Neural cell (in vitro differentiated cells): ENCODE results near the gene SERGEF. TPM values are rescaled to one million over a fixed set of nuclear protein-coding genes. Genes with fewer than 3 reads are reported as not detected.

Source experiments
- H2AFZ ChIP-seq: fragments of 200-600, 300-800 bp; sonication (generic), shearing (Covaris generic); 2 replicates; pipeline ENCODE4 v1.6.0; 2014; ENCODE audit warnings: low read depth, mild to moderate bottlenecking, antibody characterized with exemption, low read length, moderate library complexity
- H3F3A ChIP-seq: fragments of 200-600 bp; shearing (Covaris generic); 2 replicates; pipeline ENCODE4 v1.6.1; 2016; ENCODE audit warnings: mild to moderate bottlenecking, moderate library complexity, mixed read lengths, antibody characterized with exemption, low read length; ENCODE audit not compliant: insufficient read depth, poor library complexity, severe bottlenecking
- H3K27ac ChIP-seq: fragments of 200-600, 300-800 bp; sonication (generic), shearing (Covaris generic); 2 replicates; pipeline ENCODE4 v1.5.1; 2014; ENCODE audit warnings: mild to moderate bottlenecking, low read length, moderate library complexity
- H3K27me3 ChIP-seq: fragments of 300-800, 200-600 bp; sonication (generic), shearing (Covaris generic); 2 replicates; pipeline ENCODE4 v1.6.0; 2014; ENCODE audit warnings: mild to moderate bottlenecking, low read depth, low read length, moderate library complexity; ENCODE audit not compliant: insufficient read depth
- H3K36me3 ChIP-seq: fragments of 300-800, 200-600 bp; sonication (generic), shearing (Covaris generic); 2 replicates; pipeline ENCODE4 v1.5.1; 2014; ENCODE audit warnings: mild to moderate bottlenecking, antibody characterized with exemption, low read length, moderate library complexity; ENCODE audit not compliant: insufficient read depth
- H3K4me2 ChIP-seq: fragments of 300-800, 200-600 bp; sonication (generic), shearing (Covaris generic); 2 replicates; pipeline ENCODE4 v1.6.0; 2014; ENCODE audit warnings: mild to moderate bottlenecking, low read length
- H3K4me3 ChIP-seq: fragments of 300-800, 200-600 bp; sonication (generic), shearing (Covaris generic); 2 replicates; pipeline ENCODE4 v1.5.1; 2014; ENCODE audit warnings: mild to moderate bottlenecking, low read length, moderate library complexity
- H3K79me2 ChIP-seq: fragments of 200-600 bp; shearing (Covaris generic); replicated peaks from 2 replicates; pipeline ENCODE4 v1.6.0; 2014; ENCODE audit warnings: mild to moderate bottlenecking, low read length, moderate library complexity; ENCODE audit not compliant: insufficient read depth
- H3K9ac ChIP-seq: fragments of 300-800, 200-600 bp; sonication (generic), shearing (Covaris generic); 2 replicates; pipeline ENCODE4 v1.6.1; 2016; ENCODE audit warnings: mild to moderate bottlenecking, low read length, mixed read lengths
- H3K9me2 ChIP-seq: fragments of 200-600 bp; shearing (Covaris generic); 2 replicates; pipeline ENCODE4 v1.6.1; 2016; ENCODE audit warnings: mild to moderate bottlenecking, low read length, mixed read lengths; ENCODE audit not compliant: insufficient read depth
- H3K9me3 ChIP-seq: fragments of 200-600, 300-800 bp; sonication (generic), shearing (Covaris generic); 2 replicates; pipeline ENCODE4 v1.6.1; 2016; ENCODE audit warnings: mild to moderate bottlenecking, mixed run types, low read length, moderate library complexity, mixed read lengths
- H4K20me1 ChIP-seq: fragments of 200-600 bp; shearing (Covaris generic); 2 replicates; pipeline ENCODE4 v1.6.1; 2016; ENCODE audit warnings: mild to moderate bottlenecking, mixed run types; ENCODE audit not compliant: insufficient read depth
- EP300 ChIP-seq: fragments of 450-650 bp; conservative IDR thresholded peaks from 2 replicates; pipeline ENCODE4 v1.6.1; 2014; ENCODE audit warnings: antibody characterized with exemption, mild to moderate bottlenecking, moderate library complexity; ENCODE audit not compliant: poor library complexity, severe bottlenecking
- EZH2 ChIP-seq: fragments of 200-600, 300-800 bp; shearing (Covaris generic), sonication (generic); IDR thresholded peaks from 2 replicates; pipeline ENCODE4 v1.6.1; 2014; ENCODE audit warnings: antibody characterized with exemption, low read length, borderline replicate concordance, mild to moderate bottlenecking; ENCODE audit not compliant: insufficient read depth, poor library complexity, severe bottlenecking
- MXI1 ChIP-seq: fragments of 450-650 bp; conservative IDR thresholded peaks from 2 replicates; pipeline ENCODE4 v1.6.1; 2014; ENCODE audit warnings: antibody characterized with exemption, mild to moderate bottlenecking; ENCODE audit not compliant: poor library complexity, severe bottlenecking
- POLR2AphosphoS5 ChIP-seq: IDR thresholded peaks from 2 replicates; pipeline ENCODE4 v1.6.1; 2012
- RAD21 ChIP-seq: fragments of 450-650 bp; conservative IDR thresholded peaks from 2 replicates; pipeline ENCODE4 v1.6.1; 2014; ENCODE audit warnings: antibody characterized with exemption, mild to moderate bottlenecking, moderate library complexity
- SMC3 ChIP-seq: fragments of 450-650 bp; conservative IDR thresholded peaks from 2 replicates; pipeline ENCODE4 v1.6.1; 2014; ENCODE audit warnings: antibody characterized with exemption, mild to moderate bottlenecking, moderate library complexity; ENCODE audit not compliant: poor library complexity
- TAF1 ChIP-seq: IDR thresholded peaks from 2 replicates; pipeline ENCODE4 v1.6.1; 2012; ENCODE audit warnings: low read depth
- polyA plus RNA-seq: library from polyadenylated mRNA; depleted of rRNA; stranded (reverse); fragments of >200 nt; gene quantifications from 2 replicates; pipeline ENCODE4 v1.2.3, GENCODE V29; 2014
- TF ChIP-seq, protein P1 (sequence below): fragments of 450-650 bp; IDR thresholded peaks from 2 replicates; pipeline ENCODE4 v1.5.1; 2014; ENCODE audit warnings: antibody characterized with exemption, mild to moderate bottlenecking, moderate library complexity; ENCODE audit not compliant: poor library complexity, severe bottlenecking
- TF ChIP-seq, protein P2 (sequence below): IDR thresholded peaks from 2 replicates; pipeline ENCODE4 v1.6.1; 2012; ENCODE audit warnings: borderline replicate concordance

Gene SERGEF
- polyA plus RNA-seq, 1 donor from 2014 or later = 49.6 TPM

DNA sequence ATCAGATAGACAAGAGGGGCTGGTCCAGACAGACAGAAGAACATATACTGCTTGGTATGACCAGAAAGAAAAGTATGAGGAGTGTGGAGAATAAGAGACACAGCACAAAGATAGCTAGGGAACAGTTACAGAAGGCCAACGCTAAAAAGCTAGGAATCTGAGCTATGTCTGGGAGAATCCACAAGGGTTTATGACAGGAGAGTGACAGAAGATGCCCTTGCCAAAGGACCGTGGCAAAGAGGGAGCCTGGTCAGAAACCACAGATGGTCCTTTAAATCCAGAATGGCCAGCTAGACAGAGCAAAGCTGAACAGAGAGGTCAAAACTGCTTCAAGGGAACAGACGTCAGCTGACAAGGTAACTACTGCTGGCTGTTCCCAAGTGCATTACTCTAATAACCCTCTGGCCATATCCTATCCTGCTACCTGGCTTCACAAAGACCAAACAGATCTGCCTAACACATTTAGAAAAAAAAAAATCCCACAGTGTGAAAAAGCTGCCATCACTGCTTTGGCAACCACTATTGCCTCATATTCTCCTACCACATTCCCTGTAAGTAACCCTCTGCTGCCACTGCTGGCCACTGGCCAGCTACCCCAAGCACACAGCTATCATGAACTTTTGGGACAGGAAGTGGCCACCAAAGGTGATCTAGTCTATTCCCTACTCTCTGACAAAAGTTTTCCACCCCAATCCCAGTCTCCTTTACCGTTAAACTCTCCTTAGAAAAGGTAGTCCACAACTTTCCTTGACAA is 7.3 kb downstream of the SERGEF start:
- no peaks in the 10 kb centered on the region for H3K9me3 ChIP-seq
- H3K4me2 ChIP-seq = no peak overlapping the region
- TF ChIP-seq RAD21 = no peak
- TF ChIP-seq, protein P1, sequence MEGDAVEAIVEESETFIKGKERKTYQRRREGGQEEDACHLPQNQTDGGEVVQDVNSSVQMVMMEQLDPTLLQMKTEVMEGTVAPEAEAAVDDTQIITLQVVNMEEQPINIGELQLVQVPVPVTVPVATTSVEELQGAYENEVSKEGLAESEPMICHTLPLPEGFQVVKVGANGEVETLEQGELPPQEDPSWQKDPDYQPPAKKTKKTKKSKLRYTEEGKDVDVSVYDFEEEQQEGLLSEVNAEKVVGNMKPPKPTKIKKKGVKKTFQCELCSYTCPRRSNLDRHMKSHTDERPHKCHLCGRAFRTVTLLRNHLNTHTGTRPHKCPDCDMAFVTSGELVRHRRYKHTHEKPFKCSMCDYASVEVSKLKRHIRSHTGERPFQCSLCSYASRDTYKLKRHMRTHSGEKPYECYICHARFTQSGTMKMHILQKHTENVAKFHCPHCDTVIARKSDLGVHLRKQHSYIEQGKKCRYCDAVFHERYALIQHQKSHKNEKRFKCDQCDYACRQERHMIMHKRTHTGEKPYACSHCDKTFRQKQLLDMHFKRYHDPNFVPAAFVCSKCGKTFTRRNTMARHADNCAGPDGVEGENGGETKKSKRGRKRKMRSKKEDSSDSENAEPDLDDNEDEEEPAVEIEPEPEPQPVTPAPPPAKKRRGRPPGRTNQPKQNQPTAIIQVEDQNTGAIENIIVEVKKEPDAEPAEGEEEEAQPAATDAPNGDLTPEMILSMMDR = no peak
- TF ChIP-seq SMC3 = no peak
- no peak for TF ChIP-seq TAF1
- TF ChIP-seq, protein P2, sequence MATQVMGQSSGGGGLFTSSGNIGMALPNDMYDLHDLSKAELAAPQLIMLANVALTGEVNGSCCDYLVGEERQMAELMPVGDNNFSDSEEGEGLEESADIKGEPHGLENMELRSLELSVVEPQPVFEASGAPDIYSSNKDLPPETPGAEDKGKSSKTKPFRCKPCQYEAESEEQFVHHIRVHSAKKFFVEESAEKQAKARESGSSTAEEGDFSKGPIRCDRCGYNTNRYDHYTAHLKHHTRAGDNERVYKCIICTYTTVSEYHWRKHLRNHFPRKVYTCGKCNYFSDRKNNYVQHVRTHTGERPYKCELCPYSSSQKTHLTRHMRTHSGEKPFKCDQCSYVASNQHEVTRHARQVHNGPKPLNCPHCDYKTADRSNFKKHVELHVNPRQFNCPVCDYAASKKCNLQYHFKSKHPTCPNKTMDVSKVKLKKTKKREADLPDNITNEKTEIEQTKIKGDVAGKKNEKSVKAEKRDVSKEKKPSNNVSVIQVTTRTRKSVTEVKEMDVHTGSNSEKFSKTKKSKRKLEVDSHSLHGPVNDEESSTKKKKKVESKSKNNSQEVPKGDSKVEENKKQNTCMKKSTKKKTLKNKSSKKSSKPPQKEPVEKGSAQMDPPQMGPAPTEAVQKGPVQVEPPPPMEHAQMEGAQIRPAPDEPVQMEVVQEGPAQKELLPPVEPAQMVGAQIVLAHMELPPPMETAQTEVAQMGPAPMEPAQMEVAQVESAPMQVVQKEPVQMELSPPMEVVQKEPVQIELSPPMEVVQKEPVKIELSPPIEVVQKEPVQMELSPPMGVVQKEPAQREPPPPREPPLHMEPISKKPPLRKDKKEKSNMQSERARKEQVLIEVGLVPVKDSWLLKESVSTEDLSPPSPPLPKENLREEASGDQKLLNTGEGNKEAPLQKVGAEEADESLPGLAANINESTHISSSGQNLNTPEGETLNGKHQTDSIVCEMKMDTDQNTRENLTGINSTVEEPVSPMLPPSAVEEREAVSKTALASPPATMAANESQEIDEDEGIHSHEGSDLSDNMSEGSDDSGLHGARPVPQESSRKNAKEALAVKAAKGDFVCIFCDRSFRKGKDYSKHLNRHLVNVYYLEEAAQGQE = no peak
- no peak for TF ChIP-seq MXI1
- TF ChIP-seq POLR2AphosphoS5 = no peak
- TF ChIP-seq EP300 = no peak
- TF ChIP-seq EZH2 = no peak
- no peaks in the 10 kb centered on the region for H3K27me3 ChIP-seq
- no peak overlapping the region for H2AFZ ChIP-seq
- H3K36me3 ChIP-seq = peaks cover 13% of the 10 kb centered on the region
- no peak overlapping the region for H3K27ac ChIP-seq
- no peaks in the 10 kb centered on the region for H4K20me1 ChIP-seq
- no peaks in the 10 kb centered on the region for H3K9me2 ChIP-seq
- no peak overlapping the region for H3K9ac ChIP-seq
- peaks cover 2% of the 10 kb centered on the region for H3K79me2 ChIP-seq
- H3F3A ChIP-seq = no peaks in the 10 kb centered on the region
- H3K4me3 ChIP-seq = no peak overlapping the region

DNA sequence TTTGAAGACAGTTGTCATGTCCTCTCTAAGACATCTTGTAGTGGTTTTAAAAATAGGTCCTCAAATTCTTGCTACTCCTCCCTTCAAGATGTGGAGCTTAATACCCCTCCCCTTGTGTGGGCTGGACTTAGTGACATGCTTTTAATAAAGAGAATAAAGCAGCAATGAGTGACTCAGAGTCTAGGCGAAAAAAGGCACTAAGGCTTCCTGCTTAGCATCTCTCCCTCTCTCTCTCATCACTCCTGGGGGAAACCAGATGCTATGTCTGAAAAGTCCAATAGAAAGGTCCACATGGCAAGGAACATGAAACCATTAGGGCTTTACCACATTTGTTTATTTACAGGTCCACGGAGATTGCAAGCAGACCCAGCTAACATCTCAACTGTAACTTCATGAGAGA is 11.7 kb downstream of the SERGEF start:
- Histone ChIP-seq H3K9me2 (no peaks in the 10 kb centered on the region), H3K4me2 (no peak overlapping the region), H3K9ac (no peak overlapping the region), H3K27ac (no peak overlapping the region), H3F3A (no peaks in the 10 kb centered on the region), H3K4me3 (no peak overlapping the region), H4K20me1 (no peaks in the 10 kb centered on the region), H2AFZ (no peak overlapping the region), H3K27me3 (no peaks in the 10 kb centered on the region), H3K79me2 (no peaks in the 10 kb centered on the region), H3K9me3 (no peaks in the 10 kb centered on the region), H3K36me3 (peaks cover 19% of the 10 kb centered on the region)
- TF ChIP-seq RAD21 (no peak), TAF1 (no peak), SMC3 (no peak), EZH2 (no peak), MXI1 (no peak), POLR2AphosphoS5 (no peak), EP300 (no peak)
- TF ChIP-seq, protein P2 = no peak
- TF ChIP-seq, protein P1 = no peak
